ENCODE results near the gene PLXNA3. TPM values are rescaled to one million over a fixed set of nuclear protein-coding genes. Genes with fewer than 3 reads are reported as not detected.

Gene PLXNA3
- total RNA-seq, 2 experiments from 2014 or later, result 48.9 to 53.6 TPM

- H3K4me1 Mint-ChIP-seq (ENCODE audit: low read depth), result peaks cover 45% of the 10 kb centered on the region
- no peaks in the 10 kb centered on the region for H3K27me3 Mint-ChIP-seq (ENCODE audit: low read depth)
- H3K36me3 Mint-ChIP-seq (ENCODE audit: low read depth), result peaks cover 28% of the 10 kb centered on the region
- ATAC-seq, result no peak
- POLR2A ChIA-PET, result no interaction called here
- peak overlapping the region; percentile 27 for H3K4me3 Mint-ChIP-seq
- peak overlapping the region; percentile 81 for H3K27ac Mint-ChIP-seq
- CTCF ChIA-PET, result no interaction called here
- no peaks in the 10 kb centered on the region for H3K9me3 Mint-ChIP-seq (ENCODE audit: insufficient read depth)
- no peak for DNase-seq
These were observed 55.6 kb downstream of the PLXNA3 start for GRCh38 chrX:154513716-154514115.

- CTCF ChIA-PET, result interaction anchor here (3.2 kb wide), 1 partner anchor 12 kb away, joined by 14 read pairs; no protein-coding TSS in a partner anchor
- ATAC-seq (peak; percentile 2), DNase-seq (peak; percentile 47)
- POLR2A ChIA-PET, result interaction anchor here (1.2 to 1.9 kb wide), 2 partner anchors 25 to 28 kb away, joined by 3 to 8 read pairs; partner anchors contain the start of genes SLC10A3 and UBL4A
- Mint-ChIP-seq H3K36me3 (ENCODE audit: low read depth) (peaks cover 17% of the 10 kb centered on the region), H3K4me1 (ENCODE audit: low read depth) (peaks cover 36% of the 10 kb centered on the region), H3K27me3 (ENCODE audit: low read depth) (no peaks in the 10 kb centered on the region), H3K9me3 (ENCODE audit: insufficient read depth) (no peaks in the 10 kb centered on the region), H3K27ac (peak overlapping the region; percentile 76), H3K4me3 (peak overlapping the region; percentile 82)
These were observed 57.2 kb downstream of the PLXNA3 start for GRCh38 chrX:154515090-154515965.

- ATAC-seq, result peak; percentile 95
- CTCF ChIA-PET, result interaction anchor here (3.2 kb wide), 1 partner anchor 11 kb away, joined by 14 read pairs; no protein-coding TSS in a partner anchor
- POLR2A ChIA-PET, result interaction anchor here (1.0 to 1.9 kb wide), 3 partner anchors 26 to 117 kb away, joined by 3 to 8 read pairs (median 3); partner anchors contain the start of genes SLC10A3 and UBL4A
- peak; percentile 94 for DNase-seq
- H3K9me3 Mint-ChIP-seq (ENCODE audit: insufficient read depth), result no peaks in the 10 kb centered on the region
- H3K27ac Mint-ChIP-seq, result peak within 1 kb of the TSS; percentile 89
- no peaks in the 10 kb centered on the region for H3K27me3 Mint-ChIP-seq (ENCODE audit: low read depth)
- peaks cover 13% of the 10 kb centered on the region for H3K36me3 Mint-ChIP-seq (ENCODE audit: low read depth)
- H3K4me3 Mint-ChIP-seq, result peak within 1 kb of the TSS; percentile 82
- H3K4me1 Mint-ChIP-seq (ENCODE audit: low read depth), result peaks cover 32% of the 10 kb centered on the region
These were observed 58.0 kb downstream of the PLXNA3 start, which contains the start of gene FAM3A for GRCh38 chrX:154515966-154516655. Gene FAM3A (minus strand): TSS chrX:154516232. CDS start chrX:154515772, 460 bp downstream.

GRCh38 chrX:154516656-154517100 lies 58.6 kb downstream of the PLXNA3 start:
- H3K9me3 Mint-ChIP-seq (ENCODE audit: insufficient read depth), result no peaks in the 10 kb centered on the region
- H3K27ac Mint-ChIP-seq, result peak overlapping the region; percentile 89
- no peaks in the 10 kb centered on the region for H3K27me3 Mint-ChIP-seq (ENCODE audit: low read depth)
- POLR2A ChIA-PET, result interaction anchor here (1.0 to 1.9 kb wide), 2 partner anchors 30 to 118 kb away, joined by 3 to 8 read pairs; partner anchors contain the start of gene UBL4A
- H3K4me1 Mint-ChIP-seq (ENCODE audit: low read depth), result peaks cover 27% of the 10 kb centered on the region
- ATAC-seq, result peak; percentile 22
- DNase-seq, result peak; percentile 27
- peak overlapping the region; percentile 82 for H3K4me3 Mint-ChIP-seq
- H3K36me3 Mint-ChIP-seq (ENCODE audit: low read depth), result peaks cover 12% of the 10 kb centered on the region
- CTCF ChIA-PET, result interaction anchor here (3.2 kb wide), 1 partner anchor 11 kb away, joined by 14 read pairs; no protein-coding TSS in a partner anchor

- H3K27ac Mint-ChIP-seq, result no peak overlapping the region
- peaks cover 22% of the 10 kb centered on the region for H3K4me1 Mint-ChIP-seq (ENCODE audit: low read depth)
- no peaks in the 10 kb centered on the region for H3K9me3 Mint-ChIP-seq (ENCODE audit: insufficient read depth)
- H3K27me3 Mint-ChIP-seq (ENCODE audit: low read depth), result no peaks in the 10 kb centered on the region
- DNase-seq, result no peak
- POLR2A ChIA-PET, result interaction anchor here (1.0 to 1.9 kb wide), 2 partner anchors 30 to 118 kb away, joined by 3 to 8 read pairs; partner anchors contain the start of gene UBL4A
- peaks cover 10% of the 10 kb centered on the region for H3K36me3 Mint-ChIP-seq (ENCODE audit: low read depth)
- no peak for ATAC-seq
- peak overlapping the region; percentile 82 for H3K4me3 Mint-ChIP-seq
- CTCF ChIA-PET, result interaction anchor here (3.2 kb wide), 1 partner anchor 10 kb away, joined by 14 read pairs; no protein-coding TSS in a partner anchor
These were observed 59.2 kb downstream of the PLXNA3 start for GRCh38 chrX:154517101-154517781.

GRCh38 chrX:154519389-154519788 lies 61.3 kb downstream of the PLXNA3 start:
- POLR2A ChIA-PET, result no interaction called here
- Mint-ChIP-seq H3K27ac (no peak overlapping the region), H3K4me3 (no peak overlapping the region), H3K27me3 (ENCODE audit: low read depth) (no peaks in the 10 kb centered on the region), H3K4me1 (ENCODE audit: low read depth) (peaks cover 10% of the 10 kb centered on the region), H3K36me3 (ENCODE audit: low read depth) (peaks cover 5% of the 10 kb centered on the region), H3K9me3 (ENCODE audit: insufficient read depth) (no peaks in the 10 kb centered on the region)
- ATAC-seq (no peak), DNase-seq (no peak)
- CTCF ChIA-PET, result no interaction called here

- Mint-ChIP-seq H3K27ac (peak overlapping the region; percentile 68), H3K9me3 (ENCODE audit: insufficient read depth) (no peaks in the 10 kb centered on the region), H3K36me3 (ENCODE audit: low read depth) (peaks cover 4% of the 10 kb centered on the region), H3K4me1 (ENCODE audit: low read depth) (peaks cover 23% of the 10 kb centered on the region), H3K4me3 (no peak overlapping the region), H3K27me3 (ENCODE audit: low read depth) (no peaks in the 10 kb centered on the region)
- ChIA-PET POLR2A (interaction anchor here (1.2 kb wide), 1 partner anchor 97 kb away, joined by 3 read pairs; the partner anchor contains the start of gene ATP6AP1), CTCF (interaction anchor here (0.9 to 1.8 kb wide), 6 partner anchors 15 to 387 kb away, joined by 3 to 8 read pairs (median 5); partner anchors contain the start of genes RPL10, SLC10A3 and UBL4A)
- DNase-seq, result no peak
- ATAC-seq, result no peak
These were observed 67.8 kb downstream of the PLXNA3 start for GRCh38 chrX:154525606-154526490.

- CTCF ChIA-PET, result interaction anchor here (0.7 to 1.8 kb wide), 15 partner anchors 8 to 388 kb away, joined by 3 to 14 read pairs (median 4); partner anchors contain the start of genes FAM3A, RPL10, SLC10A3 and UBL4A
- DNase-seq (peak; percentile 75), ATAC-seq (peak; percentile 93)
- H3K4me3 Mint-ChIP-seq, result peak overlapping the region; percentile 8
- no peaks in the 10 kb centered on the region for H3K9me3 Mint-ChIP-seq (ENCODE audit: insufficient read depth)
- POLR2A ChIA-PET, result interaction anchor here (0.6 to 0.9 kb wide), 3 partner anchors 13 to 148 kb away, joined by 3 to 4 read pairs (median 3); partner anchors contain the start of gene EMD
- no peaks in the 10 kb centered on the region for H3K27me3 Mint-ChIP-seq (ENCODE audit: low read depth)
- peaks cover 10% of the 10 kb centered on the region for H3K36me3 Mint-ChIP-seq (ENCODE audit: low read depth)
- peaks cover 23% of the 10 kb centered on the region for H3K4me1 Mint-ChIP-seq (ENCODE audit: low read depth)
- peak overlapping the region; percentile 84 for H3K27ac Mint-ChIP-seq
These were observed 69.0 kb downstream of the PLXNA3 start for GRCh38 chrX:154526901-154527675.
